HG02571 (cell line): Measurements from ENCODE around the gene FAT3.

Experiments used
- ATAC-seq: cut with Tn5 transposase; IDR thresholded peaks from one replicate; pipeline ENCODE4 v1.9.1; 2021; ENCODE audit warnings: mild to moderate bottlenecking, moderate library complexity; ENCODE audit not compliant: unreplicated experiment

FAT3 gene

DNA sequence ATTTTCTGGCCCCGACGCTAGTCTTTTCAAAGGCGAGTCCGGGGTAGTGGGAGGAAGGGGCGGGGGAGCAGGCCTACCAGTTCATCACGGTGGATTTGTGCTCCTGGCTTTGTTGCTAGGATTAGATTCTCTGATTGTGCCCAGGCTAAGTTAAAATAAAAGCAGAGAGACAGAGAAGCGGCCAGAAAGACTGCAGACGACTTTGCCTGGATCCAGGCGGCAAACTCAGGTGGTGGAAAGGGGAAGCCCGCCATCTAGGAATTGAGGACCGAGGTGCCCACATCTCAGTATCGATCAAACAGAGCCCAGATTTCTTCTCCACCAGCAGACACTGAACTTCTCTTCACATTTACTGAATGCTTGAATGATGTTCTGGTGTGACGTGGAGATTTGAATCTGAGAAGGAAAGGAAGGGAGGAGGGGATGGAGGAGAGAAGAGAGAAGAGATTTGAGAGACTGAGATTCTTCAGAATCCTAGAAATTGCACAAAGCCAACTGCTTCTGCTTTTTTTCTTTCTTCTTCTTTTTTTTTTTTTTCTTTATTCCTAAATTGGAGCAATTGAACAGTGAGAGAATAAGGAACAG, 2.7 kb downstream of the FAT3 start:
- no peak for ATAC-seq

DNA sequence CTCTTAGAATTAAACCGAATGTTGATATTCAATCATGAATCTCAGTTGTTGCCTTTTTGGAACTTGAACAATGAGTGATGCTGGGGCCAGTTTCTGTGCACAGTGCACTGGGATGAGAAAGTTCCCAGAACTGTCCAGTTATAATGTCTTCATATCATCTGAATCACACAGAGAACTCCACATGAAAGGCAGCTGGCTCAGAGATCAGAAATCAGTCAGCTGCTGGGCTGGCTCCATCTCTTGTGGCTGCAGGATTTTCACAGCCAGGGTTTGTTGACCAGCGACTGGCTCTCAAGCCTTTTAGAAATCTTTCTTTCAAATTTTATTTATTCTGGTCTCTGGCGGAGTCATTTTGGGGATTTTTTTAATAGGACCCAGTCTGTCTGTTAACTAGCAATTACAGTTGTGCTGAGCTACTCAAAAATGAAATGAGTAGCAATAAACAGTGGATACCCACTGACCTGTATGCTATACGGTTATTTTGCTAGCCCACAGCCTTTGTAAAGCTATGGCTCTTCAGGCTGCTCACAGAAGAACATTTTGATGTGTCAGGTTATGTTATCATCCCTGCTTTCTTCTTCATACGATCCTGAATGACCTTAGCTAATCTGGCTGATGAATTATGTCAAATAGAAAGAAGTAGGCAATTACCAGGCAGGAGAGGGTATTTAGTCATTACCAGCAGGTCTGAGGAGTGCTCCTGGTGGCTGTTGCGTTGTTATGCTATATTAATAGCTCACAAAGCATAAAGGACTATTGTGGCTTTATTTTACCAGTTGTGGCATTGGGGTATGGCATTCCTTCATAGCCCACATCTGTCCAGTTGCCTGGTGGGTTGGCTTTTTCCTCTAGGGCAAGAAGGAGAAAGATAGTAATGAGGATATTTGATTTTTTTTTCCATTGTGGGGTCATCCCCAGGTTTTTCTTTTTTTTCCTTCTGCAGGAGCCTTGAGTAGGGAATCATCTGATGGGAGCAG, 3.6 kb downstream of the FAT3 start:
- no peak for ATAC-seq

DNA sequence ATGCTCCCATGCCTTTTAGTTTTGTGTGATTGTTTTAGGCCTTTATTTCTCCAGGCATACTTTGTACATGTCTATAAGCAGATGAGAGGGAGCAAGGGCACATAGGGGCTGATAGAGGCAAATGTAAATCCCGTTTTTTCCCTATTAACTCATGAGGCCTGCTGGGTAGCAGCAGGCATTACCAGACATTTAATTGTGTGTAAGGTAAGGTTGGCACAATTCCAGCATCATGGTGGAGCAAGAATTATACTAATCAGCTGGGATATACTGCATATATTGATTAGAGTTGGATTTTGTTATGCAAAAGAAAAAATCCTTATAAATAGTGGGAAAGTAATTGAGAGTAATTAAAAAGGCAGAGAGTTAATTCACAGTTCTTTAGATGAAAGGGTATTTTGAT, 12.2 kb downstream of the FAT3 start:
- ATAC-seq, result no peak

DNA sequence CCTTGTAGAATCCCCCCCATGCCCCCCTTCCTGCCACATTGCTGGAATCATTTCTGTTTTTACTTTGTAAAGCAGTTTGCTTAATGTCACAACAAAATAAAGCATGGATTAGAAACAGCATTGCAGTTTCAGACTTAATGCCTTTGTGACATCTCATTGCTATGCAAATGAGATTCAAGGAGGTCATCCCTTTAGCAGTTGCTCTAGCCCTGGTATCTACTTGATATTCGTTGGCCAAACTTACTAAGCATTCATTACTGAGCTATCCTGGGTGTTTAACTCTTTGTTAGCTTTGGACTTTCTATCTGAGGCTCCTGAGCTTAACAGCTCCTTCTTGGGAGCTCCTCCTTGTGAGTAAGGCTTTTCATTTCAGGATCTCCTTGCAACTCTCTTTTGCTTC, 16.3 kb downstream of the FAT3 start:
- no peak for ATAC-seq

DNA sequence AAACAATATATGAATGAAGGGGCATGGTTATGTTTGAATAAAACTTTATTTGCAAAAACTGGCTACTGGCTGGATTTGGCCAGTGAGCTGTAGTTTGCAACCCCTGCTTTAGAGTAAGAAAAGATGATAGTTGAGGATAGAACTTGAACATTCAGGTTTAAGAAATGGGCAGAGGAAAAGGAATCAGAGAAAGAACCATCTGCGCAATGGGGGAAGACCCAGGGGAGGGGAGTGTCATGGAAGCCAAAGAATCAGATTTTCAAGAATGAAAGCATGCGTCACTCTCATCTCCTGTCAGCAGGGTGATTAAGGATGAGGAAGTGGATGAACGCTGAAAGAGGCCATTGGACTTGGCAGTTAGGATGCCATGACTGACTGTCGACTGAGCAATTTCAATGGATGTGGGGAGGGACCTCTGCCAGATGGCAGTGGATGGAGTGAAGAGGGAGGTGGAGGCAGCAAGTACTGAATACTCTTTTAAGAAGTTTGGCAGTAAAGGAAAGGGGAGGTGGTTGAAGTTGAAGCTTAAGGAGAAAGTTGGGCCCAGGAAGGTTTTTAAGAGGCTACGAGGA, 21.2 kb downstream of the FAT3 start:
- no peak for ATAC-seq

DNA sequence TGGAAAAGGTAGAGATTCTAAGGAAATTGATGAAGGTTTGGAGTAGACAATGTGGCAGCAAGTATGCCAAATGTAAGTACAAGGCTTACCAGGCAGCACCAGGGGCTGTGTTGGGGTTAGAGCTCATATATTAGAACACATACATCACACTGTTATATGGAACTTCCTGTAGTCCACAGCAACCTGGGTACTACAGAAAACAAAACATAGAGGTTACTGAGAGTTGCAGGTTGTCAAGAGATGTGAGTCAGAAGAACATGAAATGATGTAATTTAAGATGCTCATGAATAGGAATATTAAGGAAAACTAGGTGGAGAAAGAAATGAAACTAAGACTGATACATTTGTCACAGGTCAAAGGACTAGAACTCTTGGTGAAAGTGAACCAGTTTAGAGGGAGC, 22.0 kb downstream of the FAT3 start:
- ATAC-seq, result no peak

DNA sequence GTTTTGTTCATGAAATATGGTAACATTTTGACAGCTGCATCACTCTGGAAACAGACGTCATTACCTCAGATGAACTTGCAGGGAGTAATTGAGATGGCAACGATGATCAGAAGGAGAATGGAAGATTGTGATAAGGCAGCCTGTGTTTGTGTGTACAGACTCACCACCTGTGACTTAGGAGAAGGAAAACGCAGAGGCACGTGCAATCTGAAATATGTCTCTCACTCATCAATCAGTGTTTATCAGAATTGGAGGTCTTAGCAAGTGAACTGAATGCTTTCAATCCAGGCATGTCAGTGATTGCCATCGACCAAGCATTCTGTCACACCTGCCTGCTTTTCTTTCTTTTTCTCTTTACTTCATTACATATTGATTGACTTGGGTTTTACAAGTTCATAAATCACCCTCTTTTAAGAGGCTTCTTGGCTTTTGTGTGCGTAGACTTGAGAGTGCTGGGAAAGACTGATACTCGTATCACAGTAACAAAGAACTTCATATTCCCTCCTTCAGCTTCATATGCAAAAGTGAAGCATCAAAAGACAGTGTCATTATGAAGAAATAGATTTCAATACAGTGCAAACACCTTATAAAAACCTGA, 24.6 kb downstream of the FAT3 start:
- no peak for ATAC-seq

DNA sequence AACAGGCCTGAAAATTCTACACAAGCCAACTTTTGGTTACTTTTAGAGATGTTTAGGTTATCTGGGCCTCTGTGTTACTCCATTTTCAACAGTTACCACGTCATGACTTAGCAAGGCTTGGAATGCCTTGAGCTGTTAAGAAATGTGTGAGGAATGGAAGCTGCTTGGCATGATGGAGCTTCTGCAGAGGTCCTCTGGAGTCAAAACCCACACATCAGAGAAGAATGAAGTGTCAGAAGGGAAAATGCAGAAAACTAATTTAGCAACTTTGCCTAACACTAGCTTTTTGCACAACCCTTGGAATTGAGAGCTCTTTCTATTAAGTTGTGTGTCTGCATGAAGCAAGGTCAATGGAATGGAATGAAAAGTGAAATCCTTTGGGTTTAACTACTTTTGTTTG, 27.4 kb downstream of the FAT3 start:
- ATAC-seq, result no peak

DNA sequence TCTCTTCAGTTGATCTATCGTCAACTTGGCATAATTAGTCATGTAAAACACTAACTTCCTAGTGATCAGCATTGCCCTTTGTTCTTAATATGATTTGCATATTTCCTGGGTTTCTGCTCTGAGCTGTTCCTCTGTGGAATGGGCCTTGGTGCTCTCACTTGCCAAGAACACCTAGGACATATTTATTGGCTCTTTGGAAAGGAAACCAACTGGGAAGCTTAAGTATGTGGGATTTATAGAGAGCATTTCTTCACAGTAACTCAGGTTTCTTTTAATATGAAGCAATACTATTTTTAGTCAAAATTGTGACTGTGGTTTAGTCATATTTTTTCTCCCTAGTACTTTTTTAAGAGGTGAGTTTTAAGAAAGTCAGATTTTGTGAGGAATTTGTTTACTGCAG, 28.8 kb downstream of the FAT3 start:
- ATAC-seq, result no peak

DNA sequence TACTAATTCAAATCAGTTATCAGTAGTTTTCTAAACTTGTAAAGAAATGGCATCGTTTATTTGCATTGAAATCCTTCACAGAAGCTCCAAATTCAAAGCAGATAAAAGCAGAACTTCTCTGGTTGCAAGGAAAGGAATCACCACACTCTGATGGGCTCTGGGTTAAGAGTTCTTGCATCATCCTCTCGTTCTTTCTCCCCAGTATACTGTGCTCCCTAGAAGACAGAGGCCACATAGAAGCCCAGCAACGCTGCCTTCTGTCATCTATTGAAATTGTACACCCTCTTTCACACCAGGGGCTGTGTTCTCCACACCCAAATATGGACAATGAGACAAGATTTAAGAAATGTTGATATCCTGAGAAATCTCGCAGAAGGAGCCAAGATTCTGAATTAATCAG, 29.3 kb downstream of the FAT3 start:
- no peak for ATAC-seq

DNA sequence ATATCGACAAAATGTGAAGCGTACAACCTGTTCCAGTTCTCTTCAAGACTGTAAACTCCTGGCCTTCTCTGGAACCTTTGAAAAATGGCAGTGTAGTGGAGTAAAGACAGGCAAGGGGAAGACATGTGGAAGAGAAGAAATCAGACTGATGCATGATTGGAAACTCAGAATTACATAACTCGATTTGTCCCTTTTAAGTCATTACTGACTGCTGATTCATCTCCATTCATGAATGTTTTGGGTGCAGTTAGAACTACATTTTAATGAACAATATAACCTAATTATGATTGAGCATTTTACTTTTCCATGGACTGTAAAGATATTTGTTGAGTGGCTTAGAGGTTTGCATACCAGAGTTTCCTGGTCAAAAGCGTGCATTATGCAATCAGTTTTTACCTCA, 32.9 kb downstream of the FAT3 start:
- ATAC-seq, result no peak

DNA sequence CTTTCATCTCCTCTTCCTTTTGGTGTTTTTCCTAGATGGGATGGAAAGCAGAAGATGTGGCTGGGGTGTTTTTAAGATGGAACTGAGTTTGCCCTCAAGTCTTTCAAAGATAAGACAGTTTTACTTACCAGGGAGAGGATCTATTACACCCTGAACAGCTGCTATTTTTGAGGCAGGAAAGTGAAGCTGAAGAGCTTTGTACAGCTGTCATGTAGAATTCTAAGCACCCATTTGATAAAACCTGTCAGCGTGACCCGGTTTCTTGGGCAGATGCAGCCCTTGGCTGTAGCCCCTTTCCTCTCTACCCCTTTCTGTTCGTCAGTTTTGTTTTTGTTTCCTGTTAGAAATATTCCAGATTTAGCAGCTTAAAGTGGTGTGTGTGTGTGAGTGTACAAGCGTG, 35.2 kb downstream of the FAT3 start:
- ATAC-seq, result no peak

DNA sequence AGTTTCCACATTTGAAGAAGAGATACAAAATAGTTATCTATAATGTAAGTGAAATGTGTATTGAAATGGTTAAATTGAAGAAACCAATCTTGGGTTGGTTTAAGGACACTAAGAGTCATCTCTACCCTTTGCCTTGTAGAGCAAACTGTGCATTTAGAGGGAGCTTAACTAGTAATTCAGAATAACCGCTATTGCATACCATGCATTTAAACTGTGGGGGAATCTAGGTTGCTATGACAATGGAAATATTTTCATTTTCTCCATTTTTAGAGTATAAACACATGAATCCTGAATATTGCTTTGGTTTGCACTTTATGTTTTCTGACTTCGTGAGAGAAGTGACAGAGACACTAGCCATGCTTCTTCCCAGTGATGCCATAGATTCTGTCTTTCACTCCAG, 39.7 kb downstream of the FAT3 start:
- ATAC-seq, result no peak

DNA sequence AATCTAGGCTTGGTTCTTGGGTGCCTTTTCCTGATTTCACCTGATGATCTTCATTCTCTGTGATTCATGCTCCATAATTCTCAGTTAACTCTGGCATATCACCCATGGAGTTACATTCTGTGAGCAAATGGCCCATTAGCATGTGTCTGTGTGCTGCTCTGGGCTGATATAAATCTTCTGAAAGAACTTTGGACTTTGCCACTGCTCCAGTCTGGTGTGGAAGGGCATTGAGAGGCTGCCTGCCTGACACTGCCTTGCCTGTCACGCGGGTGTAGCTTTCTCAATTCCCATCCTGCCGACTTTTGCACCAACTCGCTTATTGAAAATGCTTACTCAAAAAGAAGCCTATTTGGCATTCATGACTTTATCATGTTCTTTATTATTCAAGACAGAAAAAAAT, 42.2 kb downstream of the FAT3 start:
- ATAC-seq, result no peak

DNA sequence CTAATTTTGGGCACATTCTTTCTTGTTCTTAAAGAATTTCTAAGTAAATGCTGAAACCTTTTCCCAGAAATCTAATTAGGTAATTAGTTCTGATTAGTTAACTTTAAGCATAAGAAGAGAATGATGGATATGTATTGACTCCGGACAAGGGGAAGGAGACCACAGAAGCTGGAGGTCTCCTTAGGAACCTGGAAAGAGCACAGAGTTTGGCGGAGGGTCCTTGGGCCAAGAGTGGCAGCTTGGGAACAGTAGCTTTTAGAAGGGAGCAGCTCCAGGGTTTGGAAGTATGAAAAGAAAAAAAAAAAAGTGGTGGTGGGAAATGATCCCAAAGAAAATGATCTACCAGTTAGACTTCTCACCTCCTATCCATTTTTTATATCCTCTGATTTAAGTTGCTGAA, 42.7 kb downstream of the FAT3 start:
- ATAC-seq, result no peak

DNA sequence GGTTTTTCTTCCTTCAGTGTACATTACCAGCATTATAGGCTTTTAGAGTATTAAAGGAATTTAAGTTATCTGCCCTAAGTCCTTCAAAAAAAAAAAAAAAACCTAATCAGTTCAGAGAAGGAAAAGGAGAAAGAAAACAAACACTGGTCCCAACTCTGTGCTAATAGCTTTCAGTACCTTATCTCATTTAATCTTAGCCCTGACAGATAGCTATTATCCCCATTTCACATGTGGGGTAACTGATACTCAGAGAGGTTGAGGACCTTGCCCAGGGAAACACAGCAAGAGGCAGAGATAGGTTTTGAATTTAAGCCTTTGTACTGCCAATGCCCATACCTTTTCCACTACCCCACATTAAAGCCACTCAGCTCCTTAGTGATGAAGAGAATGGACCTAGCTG, 43.4 kb downstream of the FAT3 start:
- ATAC-seq, result no peak

DNA sequence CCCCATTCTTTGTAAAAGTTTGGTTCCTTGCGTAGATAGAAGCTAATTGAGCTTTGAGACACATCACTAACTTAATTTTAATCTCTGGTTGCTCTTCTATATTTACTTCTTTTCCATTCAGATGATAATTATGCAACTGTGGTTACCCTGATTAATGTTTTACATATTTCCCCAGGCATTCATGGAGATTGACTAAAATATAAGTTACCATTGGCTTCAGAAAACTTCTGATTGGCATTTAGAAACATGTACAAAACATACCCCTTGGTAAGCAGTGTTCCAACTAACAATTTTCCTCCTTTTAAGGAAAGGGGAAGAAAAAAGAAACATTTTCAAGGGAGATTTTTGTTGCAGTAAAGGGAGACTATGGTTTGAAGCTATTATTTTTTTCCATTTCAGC, 43.9 kb downstream of the FAT3 start:
- no peak for ATAC-seq

DNA sequence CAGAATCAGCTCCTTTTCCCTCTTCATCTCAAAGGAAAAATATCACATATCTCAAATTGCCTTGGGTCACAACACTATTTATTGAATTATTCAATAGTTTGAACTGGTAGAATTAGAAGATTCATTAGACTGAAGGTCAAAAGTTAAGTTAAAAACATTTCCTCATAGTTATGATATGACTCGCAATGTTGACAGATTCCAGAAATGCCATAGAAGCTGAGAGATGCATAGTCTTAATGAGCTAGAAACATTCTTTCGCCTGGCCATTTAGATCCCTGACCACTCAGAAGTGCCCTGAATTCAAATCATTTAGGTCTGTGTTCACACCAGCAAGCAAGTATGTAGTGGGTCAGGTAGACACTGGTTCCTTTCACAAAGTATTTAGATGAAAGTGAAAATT, 44.4 kb downstream of the FAT3 start:
- no peak for ATAC-seq

DNA sequence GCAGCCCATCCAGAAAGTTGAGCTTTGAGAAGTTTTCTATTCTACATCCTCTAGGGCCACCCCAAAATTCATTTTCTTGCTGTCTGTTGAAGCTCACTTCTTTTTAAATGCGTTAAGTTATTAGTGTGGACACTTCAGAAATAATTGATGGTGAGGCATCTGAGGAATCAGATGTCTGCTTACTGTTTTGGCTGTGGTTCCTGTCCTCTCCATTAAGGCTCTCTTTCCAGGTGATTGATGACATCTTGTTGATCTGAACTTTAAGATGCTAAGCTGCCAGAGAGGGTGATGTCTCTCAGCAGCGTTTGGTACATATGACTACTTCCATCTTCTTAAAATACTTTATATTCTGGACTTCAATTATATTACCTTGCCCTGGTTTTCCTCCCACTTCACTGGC, 45.2 kb downstream of the FAT3 start:
- no peak for ATAC-seq

DNA sequence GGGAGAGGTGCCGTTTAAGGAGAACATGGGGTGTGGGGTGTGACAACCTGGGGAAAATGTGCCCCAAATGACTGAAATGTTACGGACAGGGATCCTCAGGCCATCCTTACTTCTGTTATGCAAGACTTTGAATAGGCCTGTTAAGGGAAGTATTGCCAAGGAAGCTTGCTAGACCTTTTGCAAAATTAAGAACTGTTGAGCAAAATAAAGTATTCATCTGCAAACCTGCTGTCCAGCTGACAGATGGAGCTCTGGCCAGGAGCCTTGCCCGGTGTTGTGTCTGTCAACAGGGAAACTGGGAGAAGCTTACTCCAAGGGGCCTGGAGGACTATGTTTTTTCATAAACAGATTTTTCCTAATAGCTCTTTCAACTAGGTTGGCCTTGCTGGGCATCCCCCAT, 48.0 kb downstream of the FAT3 start:
- no peak for ATAC-seq
